ENCODE data around the gene CHD2. TPM values are rescaled to one million over a fixed set of nuclear protein-coding genes. Genes with fewer than 3 reads are reported as not detected.

The CHD2 gene
- total and polyA plus RNA-seq, 2 donors (not counting 3 experiments of a cell fraction or from before 2014, with no cell fraction given), result 53.8 to 97.9 TPM

GRCh38 chr15:93052090-93052879 lies 152.2 kb downstream of the CHD2 start:
- ChIA-PET CTCF (no interaction called here), POLR2A (no interaction called here)
- no peaks in the 10 kb centered on the region for H3K36me3 ChIP-seq (ENCODE audit: control insufficient read depth in 2 of 2, extremely low read depth in 1 of 2, insufficient read depth in 2 of 2, low read length in 2 of 2)
- H4K20me1 ChIP-seq (replicated peaks; ENCODE audit: control insufficient read depth, extremely low read depth, insufficient read depth, low read length), result no peaks in the 10 kb centered on the region
- H3K9ac ChIP-seq (replicated peaks; ENCODE audit: extremely low read depth, insufficient read depth, low read length), result no peak overlapping the region
- H2AFZ ChIP-seq (ENCODE audit: low read depth, low read length), result no peak overlapping the region
- no peak for FAIRE-seq
- H3K9me1 ChIP-seq (replicated peaks; ENCODE audit: control insufficient read depth, extremely low read depth, insufficient read depth, low read length), result no peaks in the 10 kb centered on the region
- H3K79me2 ChIP-seq (ENCODE audit: control insufficient read depth, insufficient read depth, low read length), result no peaks in the 10 kb centered on the region
- dilution Hi-C loops (cut with MboI; ENCODE audit: extremely low pct_ligation_motif_present, low sequenced_read_pairs) (no loop called here), intact Hi-C loops (cut with micrococcal nuclease) (no loop called here)
- H3K4me3 ChIP-seq (replicated peaks in 1 of 3; ENCODE audit: insufficient read depth in 1 of 3, low read depth in 1 of 3, low read length in 3 of 3), result no peak overlapping the region
- no peak for TF ChIP-seq EZH2 (IDR thresholded peaks at IDR 0.05; ENCODE audit: borderline replicate concordance, low read depth, low read length, severe bottlenecking)
- TF ChIP-seq FOS (IDR thresholded peaks at IDR 0.05; ENCODE audit: borderline replicate concordance, insufficient read depth, low read length), result no peak
- no peak for TF ChIP-seq JUN (IDR thresholded peaks at IDR 0.05; ENCODE audit: borderline replicate concordance, insufficient read depth, insufficient read length, low read depth)
- peak in 1 of 2 donors; percentile 15 for TF ChIP-seq CTCF (IDR thresholded peaks at IDR 0.05; ENCODE audit: extremely low read depth in 1 of 2, insufficient read depth in 1 of 2, low read depth in 1 of 2, low read length in 2 of 2)
- TF ChIP-seq MYC (IDR thresholded peaks at IDR 0.05; ENCODE audit: low read depth, low read length), result no peak
- no TSS peak for BruUV-seq (replicated peaks)
- H3K4me2 ChIP-seq (ENCODE audit: insufficient read depth, low read length), result no peak overlapping the region
- DNase-seq (ENCODE audit: low read depth, low spot score), result no peak
- no peak overlapping the region for H3K27ac ChIP-seq (ENCODE audit: insufficient read depth, low read depth, low read length)
- H3K27me3 ChIP-seq (ENCODE audit: control insufficient read depth in 2 of 2, insufficient read depth in 2 of 2, low read length in 2 of 2), result no peaks in the 10 kb centered on the region
- H3K4me1 ChIP-seq (ENCODE audit: control insufficient read depth, extremely low read depth, insufficient read depth, low read length), result no peaks in the 10 kb centered on the region
- no peaks in the 10 kb centered on the region for H3K9me3 ChIP-seq (replicated peaks; ENCODE audit: control insufficient read depth, insufficient read depth, low read length)
